Mucosa of stomach (tissue), 1 donor: ENCODE data around the gene GLUD1.

ENCODE experiments used
- H3K27me3 ChIP-seq: one replicate; pipeline ENCODE4 v1.7.0; 2013; ENCODE audit warnings: mild to moderate bottlenecking, low read length; ENCODE audit not compliant: control insufficient read depth, insufficient read depth
- H3K36me3 ChIP-seq: one replicate; pipeline ENCODE4 v1.7.0; 2013; ENCODE audit warnings: low read length; ENCODE audit not compliant: control insufficient read depth, insufficient read depth
- H3K4me1 ChIP-seq: one replicate; pipeline ENCODE4 v1.7.0; 2013; ENCODE audit warnings: mild to moderate bottlenecking, low read length; ENCODE audit not compliant: control insufficient read depth, insufficient read depth
- H3K4me3 ChIP-seq: one replicate; pipeline ENCODE4 v1.7.0; 2013; ENCODE audit warnings: low read length
- H3K9ac ChIP-seq: one replicate; pipeline ENCODE4 v1.7.0; 2013; ENCODE audit warnings: mild to moderate bottlenecking, low read length, moderate library complexity
- H3K9me3 ChIP-seq: one replicate; pipeline ENCODE4 v1.7.0; 2013; ENCODE audit warnings: mild to moderate bottlenecking, low read length, moderate library complexity; ENCODE audit not compliant: control insufficient read depth
- donor health status: Pancreatic carcinoma.

GLUD1 gene

GRCh38 chr10:87000491-87000890 lies 94.2 kb downstream of the GLUD1 start:
- H3K4me1 ChIP-seq, result no peaks in the 10 kb centered on the region
- no peak overlapping the region for H3K9ac ChIP-seq
- H3K27me3 ChIP-seq, result no peaks in the 10 kb centered on the region
- no peaks in the 10 kb centered on the region for H3K9me3 ChIP-seq
- no peaks in the 10 kb centered on the region for H3K36me3 ChIP-seq
- H3K4me3 ChIP-seq, result no peak overlapping the region
